ENCODE measurements around the gene ZFPM1.
A peak's percentile ranks its signal among the peaks of the same experiment; 100 is the strongest.

The ZFPM1 gene

GRCh38 chr16:88502776-88503280 is 49.7 kb downstream of the ZFPM1 start:
- no peak for DNase-seq

GRCh38 chr16:88503374-88503770 is 50.3 kb downstream of the ZFPM1 start:
- DNase-seq = no peak

- no peak for DNase-seq
Observed at GRCh38 chr16:88503771-88504488, 50.9 kb downstream of the ZFPM1 start.

GRCh38 chr16:88504489-88505404 is 51.7 kb downstream of the ZFPM1 start:
- DNase-seq = peak; percentile 69

GRCh38 chr16:88505405-88506082 is 52.5 kb downstream of the ZFPM1 start:
- DNase-seq = peak; percentile 83

- no peak for DNase-seq
Observed at GRCh38 chr16:88506723-88507122, 53.6 kb downstream of the ZFPM1 start.

GRCh38 chr16:88507231-88507743 is 54.2 kb downstream of the ZFPM1 start:
- no peak for DNase-seq

- DNase-seq = no peak
Observed at GRCh38 chr16:88508376-88508867, 55.3 kb downstream of the ZFPM1 start.

- DNase-seq = no peak
Observed at GRCh38 chr16:88508868-88509748, 56.0 kb downstream of the ZFPM1 start.

- DNase-seq = no peak
Observed at GRCh38 chr16:88509749-88510069, 56.6 kb downstream of the ZFPM1 start.

- no peak for DNase-seq
Observed at GRCh38 chr16:88510091-88510994, 57.3 kb downstream of the ZFPM1 start.

- DNase-seq = no peak
Observed at GRCh38 chr16:88511060-88511459, 58.0 kb downstream of the ZFPM1 start.

- DNase-seq = no peak
Observed at GRCh38 chr16:88511906-88512305, 58.8 kb downstream of the ZFPM1 start.

- no peak for DNase-seq
Observed at GRCh38 chr16:88512728-88513696, 59.9 kb downstream of the ZFPM1 start.

- no peak for DNase-seq
Observed at GRCh38 chr16:88514070-88514469, 61.0 kb downstream of the ZFPM1 start.

GRCh38 chr16:88514526-88515232 is 61.6 kb downstream of the ZFPM1 start:
- no peak for DNase-seq

- no peak for DNase-seq
Observed at GRCh38 chr16:88515371-88515770, 62.3 kb downstream of the ZFPM1 start.

GRCh38 chr16:88515925-88516594 is 63.0 kb downstream of the ZFPM1 start:
- DNase-seq = no peak

Data from DMS53 (cell line).